ENCODE data around the gene FAM171A2.

DNA sequence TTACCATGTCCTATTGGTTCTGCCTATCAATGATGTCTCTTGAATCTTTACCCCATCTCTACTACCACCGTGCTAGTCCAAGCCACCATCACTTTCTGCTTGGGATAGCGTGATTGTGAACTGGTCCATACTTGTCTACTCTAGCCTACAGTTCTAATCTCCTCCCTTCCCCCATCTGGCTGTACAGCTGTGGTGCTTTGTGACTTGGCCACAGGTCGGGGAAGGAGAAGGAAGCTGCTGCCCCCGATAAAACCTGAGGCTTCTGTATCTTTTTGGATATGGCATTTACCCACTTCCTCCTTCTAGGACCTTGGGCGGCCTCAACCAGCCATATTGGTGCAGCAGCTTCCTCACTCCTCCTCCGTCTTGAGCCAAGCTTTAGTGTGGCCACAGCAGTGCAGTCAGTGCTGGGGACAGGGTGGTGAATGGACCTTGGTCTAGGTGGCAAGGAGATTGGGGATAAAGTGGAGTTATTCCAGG lies 26.1 kb upstream of the FAM171A2 start:
- TF ChIP-seq MAFK (IDR thresholded peaks at IDR 0.05; ENCODE audit: low read depth, low read length) (no peak), POLR2A (IDR thresholded peaks at IDR 0.05; ENCODE audit: low read depth, low read length) (no peak), BHLHE40 (IDR thresholded peaks at IDR 0.05; ENCODE audit: low read depth, low read length) (no peak), RAD21 (IDR thresholded peaks at IDR 0.05; ENCODE audit: low read length) (no peak), CEBPB (IDR thresholded peaks at IDR 0.05; ENCODE audit: low read depth, low read length) (no peak), RFX5 (IDR thresholded peaks at IDR 0.05; ENCODE audit: low read depth, low read length) (no peak), CHD1 (IDR thresholded peaks at IDR 0.05; ENCODE audit: low read depth, low read length) (no peak), NFE2L2 (IDR thresholded peaks at IDR 0.05; ENCODE audit: low read depth, low read length) (no peak), FOS (IDR thresholded peaks at IDR 0.05; ENCODE audit: low read depth, low read length) (no peak), SMC3 (IDR thresholded peaks at IDR 0.05; ENCODE audit: low read depth, low read length) (no peak), MXI1 (IDR thresholded peaks at IDR 0.05; ENCODE audit: borderline replicate concordance, low read depth, low read length) (no peak)
- TF ChIP-seq, protein P1, sequence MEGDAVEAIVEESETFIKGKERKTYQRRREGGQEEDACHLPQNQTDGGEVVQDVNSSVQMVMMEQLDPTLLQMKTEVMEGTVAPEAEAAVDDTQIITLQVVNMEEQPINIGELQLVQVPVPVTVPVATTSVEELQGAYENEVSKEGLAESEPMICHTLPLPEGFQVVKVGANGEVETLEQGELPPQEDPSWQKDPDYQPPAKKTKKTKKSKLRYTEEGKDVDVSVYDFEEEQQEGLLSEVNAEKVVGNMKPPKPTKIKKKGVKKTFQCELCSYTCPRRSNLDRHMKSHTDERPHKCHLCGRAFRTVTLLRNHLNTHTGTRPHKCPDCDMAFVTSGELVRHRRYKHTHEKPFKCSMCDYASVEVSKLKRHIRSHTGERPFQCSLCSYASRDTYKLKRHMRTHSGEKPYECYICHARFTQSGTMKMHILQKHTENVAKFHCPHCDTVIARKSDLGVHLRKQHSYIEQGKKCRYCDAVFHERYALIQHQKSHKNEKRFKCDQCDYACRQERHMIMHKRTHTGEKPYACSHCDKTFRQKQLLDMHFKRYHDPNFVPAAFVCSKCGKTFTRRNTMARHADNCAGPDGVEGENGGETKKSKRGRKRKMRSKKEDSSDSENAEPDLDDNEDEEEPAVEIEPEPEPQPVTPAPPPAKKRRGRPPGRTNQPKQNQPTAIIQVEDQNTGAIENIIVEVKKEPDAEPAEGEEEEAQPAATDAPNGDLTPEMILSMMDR (conservative IDR thresholded peaks at IDR 0.05; ENCODE audit: low read depth, low read length), result no peak

Measured in IMR-90 (cell line).